Keratinocyte (primary cell): ENCODE results near the gene MDFI. TPM values are rescaled to one million over a fixed set of nuclear protein-coding genes. Genes with fewer than 3 reads are reported as not detected.

ENCODE experiments used
- DNase-seq: peaks from one replicate; pipeline ENCODE4 v3.0.0-alpha.2; 2011; ENCODE audit warnings: low read depth, missing footprints, low spot score
- FAIRE-seq: peaks from 2 replicates; lab custom pipeline; 2011; peaks lifted over from hg19 to GRCh38; lab: Jason Lieb, UNC
- H2AFZ ChIP-seq: 2 replicates; pipeline ENCODE4 v1.6.0; 2012; ENCODE audit warnings: low read length, control low read depth, inconsistent platforms; ENCODE audit not compliant: control insufficient read depth
- H3K27ac ChIP-seq: 2 replicates; pipeline ENCODE4 v1.5.1; 2011; ENCODE audit warnings: low read length; ENCODE audit not compliant: control insufficient read depth, insufficient read depth
- H3K27me3 ChIP-seq: 3 replicates; pipeline ENCODE4 v1.6.0; 2011; ENCODE audit warnings: low read length; ENCODE audit not compliant: control insufficient read depth, insufficient read depth; ENCODE audit errors: extremely low read depth
- H3K36me3 ChIP-seq, 2 experiments: 2 replicates in 1 of 2; 3 replicates in 1 of 2; pipeline ENCODE4 v1.5.1; 2011; ENCODE audit warnings: low read length in 2 of 2, mild to moderate bottlenecking in 1 of 2; ENCODE audit not compliant: control insufficient read depth in 2 of 2, insufficient read depth in 2 of 2; ENCODE audit errors: extremely low read depth in 1 of 2
- H3K4me1 ChIP-seq: 3 replicates; pipeline ENCODE4 v1.5.1; 2011; ENCODE audit warnings: low read length; ENCODE audit not compliant: control insufficient read depth, insufficient read depth; ENCODE audit errors: extremely low read depth
- H3K4me2 ChIP-seq: 3 replicates; pipeline ENCODE4 v1.6.0; 2011; ENCODE audit warnings: low read depth, low read length; ENCODE audit not compliant: control insufficient read depth, insufficient read depth; ENCODE audit errors: extremely low read depth
- H3K4me3 ChIP-seq, 3 experiments: fragments of 200-600 bp in 1 of 3; sonication (generic) in 1 of 3; 2 replicates in 2 of 3; 3 replicates in 1 of 3; pipeline ENCODE4 v1.5.1; 2011 to 2016; ENCODE audit warnings: low read length in 3 of 3, mild to moderate bottlenecking in 3 of 3, control low read depth in 2 of 3, inconsistent platforms in 1 of 3, low read depth in 1 of 3, mixed read lengths in 1 of 3, mixed run types in 1 of 3, moderate library complexity in 1 of 3; ENCODE audit not compliant: control insufficient read depth in 2 of 3, insufficient read depth in 2 of 3; ENCODE audit errors: extremely low read depth in 1 of 3
- H3K79me2 ChIP-seq: 2 replicates; pipeline ENCODE4 v1.6.0; 2012; ENCODE audit warnings: low read length; ENCODE audit not compliant: control insufficient read depth, insufficient read depth
- H3K9ac ChIP-seq: 3 replicates; pipeline ENCODE4 v1.6.0; 2011; ENCODE audit warnings: low read length; ENCODE audit not compliant: control insufficient read depth, insufficient read depth; ENCODE audit errors: extremely low read depth
- H3K9me1 ChIP-seq: 3 replicates; pipeline ENCODE4 v1.6.0; 2011; ENCODE audit warnings: low read length; ENCODE audit not compliant: control insufficient read depth, insufficient read depth; ENCODE audit errors: extremely low read depth
- H3K9me3 ChIP-seq: 2 replicates; pipeline ENCODE4 v1.5.1; 2012; ENCODE audit warnings: low read depth, low read length; ENCODE audit not compliant: control insufficient read depth
- H4K20me1 ChIP-seq: 3 replicates; pipeline ENCODE4 v1.6.0; 2011; ENCODE audit warnings: low read length; ENCODE audit not compliant: control insufficient read depth, insufficient read depth; ENCODE audit errors: extremely low read depth
- CTCF ChIP-seq, 3 experiments: IDR thresholded peaks in 1 of 3; conservative IDR thresholded peaks in 1 of 3; optimal IDR thresholded peaks in 1 of 3; 2 replicates in 2 of 3; 3 replicates in 1 of 3; pipeline versions ENCODE3 to v1.5.1; 2011; ENCODE audit warnings: low read length in 3 of 3, mild to moderate bottlenecking in 3 of 3, moderate library complexity in 2 of 3, control low read depth in 1 of 3, inconsistent platforms in 1 of 3; ENCODE audit not compliant: insufficient read depth in 2 of 3; ENCODE audit errors: extremely low read depth in 1 of 3
- EZH2 ChIP-seq: IDR thresholded peaks from one replicate; pipeline ENCODE4 v1.6.1; 2012; ENCODE audit warnings: inconsistent platforms, mild to moderate bottlenecking, low read length, moderate library complexity
- dilution Hi-C: fragments of 300-500 bp; cut with MboI; formaldehyde crosslinking; loops from one replicate; pipeline ENCODE4 v1.7.0; 2020; ENCODE audit warnings: low sequenced_read_pairs; ENCODE audit not compliant: extremely low pct_ligation_motif_present
- polyA plus RNA-seq, 5 experiments: library from polyadenylated mRNA; depleted of rRNA in 3 of 5; stranded (reverse) in 3 of 5; stranded (forward) in 1 of 5; unstranded in 1 of 5; fragments of >200 nt; gene quantifications; 1 replicate in 1 of 5; 2 replicates in 3 of 5; 3 replicates in 1 of 5; pipeline versions ENCODE4 v1.2.1 to v1.2.3, GENCODE V29; 2011 to 2012; ENCODE audit warnings: missing spikeins in 2 of 5, low read depth in 1 of 5, low replicate concordance in 1 of 5

MDFI gene
- polyA plus RNA-seq, 1 donor (not counting 4 experiments of a cell fraction or from before 2014, with no cell fraction given), result 60.1 TPM

- dilution Hi-C loops, result no loop called here
Observed at GRCh38 chr6:41657131-41658094, 19.1 kb downstream of the MDFI start.

GRCh38 chr6:41658636-41659035, 20.4 kb downstream of the MDFI start:
- H3K9ac ChIP-seq, result no peak overlapping the region
- no peak for DNase-seq
- TF ChIP-seq CTCF (optimal IDR thresholded peaks at IDR 0.05 in 1 of 3, IDR thresholded peaks at IDR 0.05 in 1 of 3, conservative IDR thresholded peaks at IDR 0.05 in 1 of 3; ENCODE audit: extremely low read depth in 1 of 3, insufficient read depth in 2 of 3, low read length in 3 of 3) (no peak), EZH2 (no peak)
- no peaks in the 10 kb centered on the region for H3K79me2 ChIP-seq
- H3K9me1 ChIP-seq, result no peaks in the 10 kb centered on the region
- H3K9me3 ChIP-seq, result no peaks in the 10 kb centered on the region
- no peak overlapping the region for H2AFZ ChIP-seq
- no peak overlapping the region for H3K4me3 ChIP-seq
- no peak overlapping the region for H3K4me2 ChIP-seq
- dilution Hi-C loops, result no loop called here
- no peak for FAIRE-seq
- H3K4me1 ChIP-seq, result no peaks in the 10 kb centered on the region
- no peak overlapping the region for H3K27ac ChIP-seq
- H3K36me3 ChIP-seq, result peaks cover under 1 to 3% of the 10 kb centered on the region in 2 experiments
- H3K27me3 ChIP-seq, result peaks cover 51% of the 10 kb centered on the region
- H4K20me1 ChIP-seq, result no peaks in the 10 kb centered on the region

More at GRCh38 chr6:41657131-41658094, 19.1 kb downstream of the MDFI start:
- H3K9me3 ChIP-seq, result no peaks in the 10 kb centered on the region
- H3K36me3 ChIP-seq, result peaks cover 3 to 4% of the 10 kb centered on the region in 2 experiments
- peaks cover 46% of the 10 kb centered on the region for H3K27me3 ChIP-seq
- no peak overlapping the region for H3K27ac ChIP-seq
- H3K79me2 ChIP-seq, result no peaks in the 10 kb centered on the region
- no peak for DNase-seq
- no peak overlapping the region for H3K4me2 ChIP-seq
- H3K9me1 ChIP-seq, result no peaks in the 10 kb centered on the region
- H4K20me1 ChIP-seq, result no peaks in the 10 kb centered on the region
- H2AFZ ChIP-seq, result no peak overlapping the region
- FAIRE-seq, result no peak
- H3K4me3 ChIP-seq, result no peak overlapping the region
- H3K9ac ChIP-seq, result no peak overlapping the region
- TF ChIP-seq CTCF (optimal IDR thresholded peaks at IDR 0.05 in 1 of 3, IDR thresholded peaks at IDR 0.05 in 1 of 3, conservative IDR thresholded peaks at IDR 0.05 in 1 of 3; ENCODE audit: extremely low read depth in 1 of 3, insufficient read depth in 2 of 3, low read length in 3 of 3) (no peak), EZH2 (no peak)
- no peaks in the 10 kb centered on the region for H3K4me1 ChIP-seq
